LNCaP clone FGC (cell line): ENCODE measurements around the gene FAM234B.

Source experiments
- DNase-seq: peaks from one replicate; pipeline ENCODE4 v3.0.0-alpha.2; 2011; ENCODE audit warnings: low read depth
- H3K4me3 ChIP-seq: 2 replicates; pipeline ENCODE4 v1.5.1; 2011; ENCODE audit warnings: mild to moderate bottlenecking, low read depth, low read length, control low read depth
- CTCF ChIP-seq: IDR thresholded peaks from 2 replicates; pipeline ENCODE4 v1.5.1; 2012; ENCODE audit warnings: mild to moderate bottlenecking; ENCODE audit not compliant: control insufficient read depth, insufficient read depth; ENCODE audit errors: extremely low read depth

The FAM234B gene

DNA sequence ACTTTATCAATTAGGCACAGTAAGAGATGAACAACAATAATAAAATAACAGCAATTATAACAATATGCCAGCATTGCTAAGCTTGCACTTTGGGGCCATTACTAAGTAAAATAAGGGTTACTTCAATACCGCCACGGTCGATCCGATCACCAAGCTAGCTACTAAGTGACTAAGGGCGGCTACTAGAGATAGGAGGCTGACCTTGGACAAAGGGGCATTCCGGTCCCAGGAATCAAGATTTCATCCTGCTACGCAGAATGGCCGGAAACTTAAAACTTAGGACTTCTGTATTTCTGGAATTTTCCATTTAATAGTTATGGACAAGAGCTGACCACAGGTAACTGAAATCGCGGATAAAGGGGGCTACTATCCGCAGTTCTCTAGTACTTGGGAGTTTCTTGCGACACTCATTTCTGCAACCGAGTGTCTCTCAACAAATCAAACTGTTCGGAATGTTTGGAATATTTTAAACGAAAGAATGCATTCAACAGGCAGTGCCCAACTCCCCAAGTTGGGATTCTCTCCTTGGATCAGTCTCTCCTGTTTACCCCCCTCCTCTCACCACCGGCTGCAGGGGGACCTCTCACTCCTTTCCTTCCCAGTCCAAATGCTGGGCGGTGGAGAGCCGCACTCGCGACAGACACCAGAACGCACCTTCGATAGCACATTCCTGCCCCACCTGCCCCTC lies 44.8 kb upstream of the FAM234B start:
- DNase-seq, result no peak
- TF ChIP-seq CTCF, result no peak
- peak overlapping the region; percentile 85 for H3K4me3 ChIP-seq

- no peak for DNase-seq
- no peak for TF ChIP-seq CTCF
- H3K4me3 ChIP-seq, result peak within 1 kb of the TSS; percentile 85
Measured at GRCh38 chr12:12999959-13000615, 44.1 kb upstream of the FAM234B start, which contains the start of gene HEBP1. Gene HEBP1, minus strand, starts transcription at chr12:13000265. Its CDS starts 151 bp downstream, at chr12:13000114.

GRCh38 chr12:13000616-13000924 lies 43.6 kb upstream of the FAM234B start:
- no peak for TF ChIP-seq CTCF
- H3K4me3 ChIP-seq, result peak overlapping the region; percentile 85
- DNase-seq, result no peak

DNA sequence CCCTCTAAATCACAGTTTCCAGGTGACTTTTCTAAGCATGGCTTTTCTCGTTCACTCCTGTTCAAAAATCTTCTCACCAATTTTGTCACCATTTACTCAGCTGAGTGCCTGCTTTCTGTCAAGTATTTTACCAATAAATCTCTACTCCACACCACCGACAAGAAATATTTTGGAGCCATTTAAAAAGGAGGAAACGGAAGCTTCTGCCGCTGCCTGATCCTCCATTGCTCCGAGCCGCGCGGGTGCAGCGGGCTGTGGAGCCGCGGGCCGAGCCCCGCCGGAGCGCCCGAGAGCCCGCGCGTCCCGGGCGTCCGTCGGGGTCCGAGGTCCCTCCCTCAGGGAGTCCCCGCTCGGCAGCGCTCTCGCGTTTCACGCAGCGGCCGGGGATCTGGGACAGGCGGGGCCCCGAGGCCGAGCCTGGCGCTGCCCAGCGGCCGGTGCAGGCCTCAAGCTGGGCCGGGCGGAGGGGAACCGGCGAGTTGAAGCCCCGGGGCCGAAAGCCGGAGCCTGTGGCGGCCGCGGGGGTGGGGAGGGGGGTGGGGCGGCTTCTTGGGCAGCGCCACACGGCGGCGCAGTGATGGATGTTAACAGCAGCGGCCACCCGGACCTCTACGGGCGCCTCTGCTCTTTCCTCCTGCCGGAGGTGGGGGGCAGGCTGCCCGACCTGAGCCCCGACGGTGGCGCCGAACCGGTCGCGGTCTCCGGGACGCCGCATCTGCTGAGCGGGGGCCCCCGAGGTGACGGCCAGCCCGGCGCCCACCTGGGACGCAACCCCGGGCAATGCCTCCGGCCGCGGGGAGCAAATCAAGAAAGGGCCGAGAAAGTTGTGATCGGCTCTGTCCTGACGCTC lies 43.0 kb upstream of the FAM234B start:
- DNase-seq, result no peak
- H3K4me3 ChIP-seq, result peak overlapping the region; percentile 85
- peak; percentile 14; the same call in 1 of the 2 replicates for TF ChIP-seq CTCF

DNA sequence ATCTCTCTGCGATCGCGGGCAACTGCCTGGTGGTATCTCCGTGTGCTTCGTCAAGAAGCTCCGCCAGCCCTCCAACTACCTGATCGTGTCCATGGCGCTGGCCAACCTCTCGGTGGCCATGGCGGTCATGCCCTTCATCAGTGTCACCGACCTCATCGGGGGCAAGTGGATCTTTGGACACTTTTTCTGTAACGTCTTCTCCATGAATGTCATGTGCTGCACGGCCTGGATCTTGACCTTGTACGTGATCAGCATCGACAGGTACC lies 42.5 kb upstream of the FAM234B start:
- no peak for TF ChIP-seq CTCF
- H3K4me3 ChIP-seq, result peak overlapping the region; percentile 85
- no peak for DNase-seq

DNA sequence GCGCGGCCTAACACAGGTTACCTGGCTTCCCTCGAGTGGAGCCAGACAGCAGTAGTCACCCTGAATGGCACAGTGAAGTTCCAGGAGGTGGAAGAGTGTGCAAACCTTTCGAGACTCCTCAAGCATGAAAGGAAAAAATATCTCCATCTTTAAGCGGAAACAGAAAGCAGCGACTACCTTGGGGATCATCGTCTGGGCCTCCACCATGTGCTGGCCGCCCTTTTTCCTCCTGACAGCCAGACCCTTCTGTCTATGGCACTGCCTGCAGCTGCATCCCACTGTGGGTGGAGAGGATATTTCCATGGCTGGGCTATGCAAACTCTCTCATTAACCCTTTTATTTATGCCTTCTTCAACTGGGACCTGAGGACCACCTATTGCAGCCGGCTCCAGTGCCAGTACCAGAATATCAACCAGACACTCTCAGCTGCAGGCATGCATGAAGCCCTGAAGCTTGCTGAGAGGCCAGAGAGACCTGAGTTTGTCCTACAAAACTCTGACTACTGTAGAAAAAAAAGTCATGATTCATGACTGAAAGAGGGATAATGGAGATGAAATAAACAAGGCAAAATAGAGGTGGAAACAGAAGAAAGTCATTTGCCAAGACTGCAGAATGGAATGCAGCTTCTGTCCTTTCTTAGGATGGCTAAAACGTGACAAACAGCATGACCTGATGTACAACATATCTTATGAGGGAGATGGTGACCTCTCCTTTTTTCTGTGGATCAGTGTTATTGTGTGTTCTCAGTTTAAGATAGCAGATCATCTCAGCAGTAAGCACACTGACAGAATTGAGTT lies 41.7 kb upstream of the FAM234B start:
- H3K4me3 ChIP-seq, result no peak overlapping the region
- TF ChIP-seq CTCF, result no peak
- DNase-seq, result no peak
